Thyroid gland (tissue), 4 donors: ENCODE results near the gene PRKAR2B.

ENCODE experiments used
- POLR2A ChIP-seq, 2 donors: fragments of 450-650 bp; IDR thresholded peaks; one replicate each; pipeline ENCODE4 v1.6.1; 2017; ENCODE audit warnings: antibody characterized with exemption in 2 of 2, mild to moderate bottlenecking in 2 of 2, moderate library complexity in 1 of 2
- TF ChIP-seq, protein P1 (sequence below), 6 experiments: fragments of 200-600 bp in 3 of 6; fragments of 450-650 bp in 3 of 6; sonication (generic) in 3 of 6; IDR thresholded peaks; one replicate each; pipeline ENCODE4 v1.5.1; 2016 to 2019; ENCODE audit warnings: antibody characterized with exemption in 6 of 6, mild to moderate bottlenecking in 2 of 6, inconsistent platforms in 1 of 6, moderate library complexity in 1 of 6

DNA sequence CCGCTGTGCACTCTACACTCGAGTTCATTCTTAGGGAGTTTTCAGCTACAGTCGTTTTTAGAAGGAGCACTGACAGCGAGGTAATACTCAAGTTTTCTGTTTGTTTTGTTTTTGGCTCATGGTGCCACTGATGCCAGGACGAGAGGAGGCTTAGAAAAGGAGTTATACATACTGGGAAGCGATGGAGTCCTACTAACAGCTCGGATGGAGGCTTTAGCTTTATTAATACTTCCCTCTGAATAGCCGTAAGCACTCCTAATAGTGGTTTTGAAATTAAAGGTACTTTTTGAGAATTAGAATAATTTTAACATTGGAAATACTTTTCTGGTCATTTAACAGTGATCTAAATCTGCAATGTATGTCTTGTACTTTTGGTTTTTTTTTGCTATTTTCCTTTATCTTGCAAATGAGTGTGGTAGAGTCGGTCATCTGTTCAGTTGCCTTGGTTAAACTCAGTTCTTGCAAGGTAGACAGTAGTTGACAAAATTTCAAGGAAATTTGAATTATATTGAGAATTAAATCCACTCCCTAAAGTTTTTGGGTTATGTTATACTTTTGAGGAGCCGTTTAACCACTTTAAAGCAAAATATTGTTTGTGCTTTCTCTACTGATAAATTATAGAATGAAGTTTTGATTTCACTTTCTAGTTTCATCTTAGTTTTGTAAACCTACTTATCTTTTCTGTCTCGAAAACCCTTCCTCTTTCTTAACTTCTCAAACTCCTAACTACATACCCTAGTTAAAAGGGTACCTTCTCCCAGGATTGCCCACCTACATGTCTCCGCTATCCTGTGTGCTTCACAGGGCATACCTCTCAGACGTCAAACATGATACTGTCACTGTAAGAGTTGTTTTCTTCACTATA, 125.8 kb downstream of the PRKAR2B start:
- TF ChIP-seq, protein P1, sequence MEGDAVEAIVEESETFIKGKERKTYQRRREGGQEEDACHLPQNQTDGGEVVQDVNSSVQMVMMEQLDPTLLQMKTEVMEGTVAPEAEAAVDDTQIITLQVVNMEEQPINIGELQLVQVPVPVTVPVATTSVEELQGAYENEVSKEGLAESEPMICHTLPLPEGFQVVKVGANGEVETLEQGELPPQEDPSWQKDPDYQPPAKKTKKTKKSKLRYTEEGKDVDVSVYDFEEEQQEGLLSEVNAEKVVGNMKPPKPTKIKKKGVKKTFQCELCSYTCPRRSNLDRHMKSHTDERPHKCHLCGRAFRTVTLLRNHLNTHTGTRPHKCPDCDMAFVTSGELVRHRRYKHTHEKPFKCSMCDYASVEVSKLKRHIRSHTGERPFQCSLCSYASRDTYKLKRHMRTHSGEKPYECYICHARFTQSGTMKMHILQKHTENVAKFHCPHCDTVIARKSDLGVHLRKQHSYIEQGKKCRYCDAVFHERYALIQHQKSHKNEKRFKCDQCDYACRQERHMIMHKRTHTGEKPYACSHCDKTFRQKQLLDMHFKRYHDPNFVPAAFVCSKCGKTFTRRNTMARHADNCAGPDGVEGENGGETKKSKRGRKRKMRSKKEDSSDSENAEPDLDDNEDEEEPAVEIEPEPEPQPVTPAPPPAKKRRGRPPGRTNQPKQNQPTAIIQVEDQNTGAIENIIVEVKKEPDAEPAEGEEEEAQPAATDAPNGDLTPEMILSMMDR (IDR thresholded peaks at IDR 0.05), result no peak
- no peak for TF ChIP-seq POLR2A (IDR thresholded peaks at IDR 0.05)
